Keratinocyte (primary cell): ENCODE data around the gene GALNT9. TPM values are rescaled to one million over a fixed set of nuclear protein-coding genes. Genes with fewer than 3 reads are reported as not detected.
A peak's percentile ranks its signal among the peaks of the same experiment; 100 is the strongest.

ENCODE experiments used
- DNase-seq: peaks from one replicate; pipeline ENCODE4 v3.0.0-alpha.2; 2011; ENCODE audit warnings: low read depth, missing footprints, low spot score
- FAIRE-seq: peaks from 2 replicates; lab custom pipeline; 2011; peaks lifted over from hg19 to GRCh38; lab: Jason Lieb, UNC
- H2AFZ ChIP-seq: 2 replicates; pipeline ENCODE4 v1.6.0; 2012; ENCODE audit warnings: low read length, control low read depth, inconsistent platforms; ENCODE audit not compliant: control insufficient read depth
- H3K27ac ChIP-seq: 2 replicates; pipeline ENCODE4 v1.5.1; 2011; ENCODE audit warnings: low read length; ENCODE audit not compliant: control insufficient read depth, insufficient read depth
- H3K27me3 ChIP-seq: 3 replicates; pipeline ENCODE4 v1.6.0; 2011; ENCODE audit warnings: low read length; ENCODE audit not compliant: control insufficient read depth, insufficient read depth; ENCODE audit errors: extremely low read depth
- H3K36me3 ChIP-seq, 2 experiments: 2 replicates in 1 of 2; 3 replicates in 1 of 2; pipeline ENCODE4 v1.5.1; 2011; ENCODE audit warnings: low read length in 2 of 2, mild to moderate bottlenecking in 1 of 2; ENCODE audit not compliant: control insufficient read depth in 2 of 2, insufficient read depth in 2 of 2; ENCODE audit errors: extremely low read depth in 1 of 2
- H3K4me1 ChIP-seq: 3 replicates; pipeline ENCODE4 v1.5.1; 2011; ENCODE audit warnings: low read length; ENCODE audit not compliant: control insufficient read depth, insufficient read depth; ENCODE audit errors: extremely low read depth
- H3K4me2 ChIP-seq: 3 replicates; pipeline ENCODE4 v1.6.0; 2011; ENCODE audit warnings: low read depth, low read length; ENCODE audit not compliant: control insufficient read depth, insufficient read depth; ENCODE audit errors: extremely low read depth
- H3K4me3 ChIP-seq, 3 experiments: fragments of 200-600 bp in 1 of 3; sonication (generic) in 1 of 3; 2 replicates in 2 of 3; 3 replicates in 1 of 3; pipeline ENCODE4 v1.5.1; 2011 to 2016; ENCODE audit warnings: low read length in 3 of 3, mild to moderate bottlenecking in 3 of 3, control low read depth in 2 of 3, inconsistent platforms in 1 of 3, low read depth in 1 of 3, mixed read lengths in 1 of 3, mixed run types in 1 of 3, moderate library complexity in 1 of 3; ENCODE audit not compliant: control insufficient read depth in 2 of 3, insufficient read depth in 2 of 3; ENCODE audit errors: extremely low read depth in 1 of 3
- H3K79me2 ChIP-seq: 2 replicates; pipeline ENCODE4 v1.6.0; 2012; ENCODE audit warnings: low read length; ENCODE audit not compliant: control insufficient read depth, insufficient read depth
- H3K9ac ChIP-seq: 3 replicates; pipeline ENCODE4 v1.6.0; 2011; ENCODE audit warnings: low read length; ENCODE audit not compliant: control insufficient read depth, insufficient read depth; ENCODE audit errors: extremely low read depth
- H3K9me1 ChIP-seq: 3 replicates; pipeline ENCODE4 v1.6.0; 2011; ENCODE audit warnings: low read length; ENCODE audit not compliant: control insufficient read depth, insufficient read depth; ENCODE audit errors: extremely low read depth
- H3K9me3 ChIP-seq: 2 replicates; pipeline ENCODE4 v1.5.1; 2012; ENCODE audit warnings: low read depth, low read length; ENCODE audit not compliant: control insufficient read depth
- H4K20me1 ChIP-seq: 3 replicates; pipeline ENCODE4 v1.6.0; 2011; ENCODE audit warnings: low read length; ENCODE audit not compliant: control insufficient read depth, insufficient read depth; ENCODE audit errors: extremely low read depth
- CTCF ChIP-seq, 3 experiments: IDR thresholded peaks in 1 of 3; conservative IDR thresholded peaks in 1 of 3; optimal IDR thresholded peaks in 1 of 3; 2 replicates in 2 of 3; 3 replicates in 1 of 3; pipeline versions ENCODE3 to v1.5.1; 2011; ENCODE audit warnings: low read length in 3 of 3, mild to moderate bottlenecking in 3 of 3, moderate library complexity in 2 of 3, control low read depth in 1 of 3, inconsistent platforms in 1 of 3; ENCODE audit not compliant: insufficient read depth in 2 of 3; ENCODE audit errors: extremely low read depth in 1 of 3
- EZH2 ChIP-seq: IDR thresholded peaks from one replicate; pipeline ENCODE4 v1.6.1; 2012; ENCODE audit warnings: inconsistent platforms, mild to moderate bottlenecking, low read length, moderate library complexity
- dilution Hi-C: fragments of 300-500 bp; cut with MboI; formaldehyde crosslinking; loops from one replicate; pipeline ENCODE4 v1.7.0; 2020; ENCODE audit warnings: low sequenced_read_pairs; ENCODE audit not compliant: extremely low pct_ligation_motif_present
- polyA plus RNA-seq, 5 experiments: library from polyadenylated mRNA; depleted of rRNA in 3 of 5; stranded (reverse) in 3 of 5; stranded (forward) in 1 of 5; unstranded in 1 of 5; fragments of >200 nt; gene quantifications; 1 replicate in 1 of 5; 2 replicates in 3 of 5; 3 replicates in 1 of 5; pipeline versions ENCODE4 v1.2.1 to v1.2.3, GENCODE V29; 2011 to 2012; ENCODE audit warnings: missing spikeins in 2 of 5, low read depth in 1 of 5, low replicate concordance in 1 of 5

GALNT9 gene
- polyA plus RNA-seq, 1 donor (not counting 4 experiments of a cell fraction or from before 2014, with no cell fraction given): not detected

- H3K4me1 ChIP-seq: no peaks in the 10 kb centered on the region
- no peak overlapping the region for H3K4me3 ChIP-seq
- no peak overlapping the region for H2AFZ ChIP-seq
- H3K9me1 ChIP-seq: no peaks in the 10 kb centered on the region
- H3K79me2 ChIP-seq: no peaks in the 10 kb centered on the region
- peaks cover 5 to 7% of the 10 kb centered on the region in 2 experiments for H3K36me3 ChIP-seq
- DNase-seq (no peak), FAIRE-seq (no peak)
- no peak overlapping the region for H3K4me2 ChIP-seq
- H3K27ac ChIP-seq: no peak overlapping the region
- no peak for TF ChIP-seq EZH2
- no peak for TF ChIP-seq CTCF (optimal IDR thresholded peaks at IDR 0.05 in 1 of 3, IDR thresholded peaks at IDR 0.05 in 1 of 3, conservative IDR thresholded peaks at IDR 0.05 in 1 of 3; ENCODE audit: extremely low read depth in 1 of 3, insufficient read depth in 2 of 3, low read length in 3 of 3)
- dilution Hi-C loops: no loop called here
- no peaks in the 10 kb centered on the region for H4K20me1 ChIP-seq
- H3K9ac ChIP-seq: no peak overlapping the region
- H3K27me3 ChIP-seq: peaks cover 17% of the 10 kb centered on the region
- H3K9me3 ChIP-seq: peaks cover 9% of the 10 kb centered on the region
These were observed 169.8 kb downstream of the GALNT9 start for GRCh38 chr12:132159555-132160003.

GRCh38 chr12:132158677-132159554 lies 170.5 kb downstream of the GALNT9 start:
- Histone ChIP-seq H3K9me3 (peaks cover 9% of the 10 kb centered on the region), H3K27ac (no peak overlapping the region), H3K4me2 (no peak overlapping the region), H2AFZ (no peak overlapping the region), H3K9me1 (no peaks in the 10 kb centered on the region), H3K27me3 (peaks cover 16% of the 10 kb centered on the region), H3K4me1 (no peaks in the 10 kb centered on the region), H3K4me3 (no peak overlapping the region), H3K79me2 (no peaks in the 10 kb centered on the region), H4K20me1 (no peaks in the 10 kb centered on the region), H3K36me3 (peaks cover 5 to 7% of the 10 kb centered on the region in 2 experiments), H3K9ac (no peak overlapping the region)
- DNase-seq: peak; percentile 19
- dilution Hi-C loops: no loop called here
- no peak for FAIRE-seq
- no peak for TF ChIP-seq EZH2
- no peak for TF ChIP-seq CTCF (optimal IDR thresholded peaks at IDR 0.05 in 1 of 3, IDR thresholded peaks at IDR 0.05 in 1 of 3, conservative IDR thresholded peaks at IDR 0.05 in 1 of 3; ENCODE audit: extremely low read depth in 1 of 3, insufficient read depth in 2 of 3, low read length in 3 of 3)
